Prostate gland (tissue), 2 donors: ENCODE measurements around the gene COL23A1.
A peak's percentile ranks its signal among the peaks of the same experiment; 100 is the strongest.

Source experiments
- CTCF ChIP-seq, 4 experiments: fragments of 200-600 bp in 2 of 4; fragments of 450-650 bp in 2 of 4; sonication (generic) in 2 of 4; IDR thresholded peaks; 1 replicate in 3 of 4; 2 replicates in 1 of 4; pipeline ENCODE4 v1.5.1; 2016 to 2019; ENCODE audit warnings: antibody characterized with exemption in 4 of 4, mild to moderate bottlenecking in 2 of 4, moderate library complexity in 2 of 4
- POLR2A ChIP-seq: fragments of 450-650 bp; IDR thresholded peaks from one replicate; pipeline ENCODE4 v1.6.1; 2016; ENCODE audit warnings: antibody characterized with exemption, mild to moderate bottlenecking
- POLR2AphosphoS5 ChIP-seq: sonication (generic); formaldehyde crosslinking; IDR thresholded peaks from one replicate; pipeline ENCODE4 v1.6.1; 2017; ENCODE audit warnings: antibody characterized with exemption

GRCh38 chr5:178589180-178590140 lies 733 bp downstream of the COL23A1 start:
- TF ChIP-seq POLR2A (no peak), CTCF (IDR thresholded peaks at IDR 0.05) (peak in 2 of 4 experiments; percentile 36 to 38), POLR2AphosphoS5 (no peak)
